Coronary artery (tissue), 2 donors: ENCODE data around the gene COPS9.

Experiments used
- DNase-seq: peaks from one replicate; pipeline ENCODE4 v3.0.0-alpha.2; 2017; ENCODE audit warnings: low spot score
- H3K27ac ChIP-seq, 2 donors: fragments of 200-600 bp; sonication (generic); one replicate each; pipeline ENCODE4 v1.5.1; 2016 to 2019
- H3K4me3 ChIP-seq: fragments of 200-600 bp; sonication (generic); 2 replicates; pipeline ENCODE4 v1.5.1; 2016; ENCODE audit warnings: mild to moderate bottlenecking, moderate library complexity
- TF ChIP-seq, protein P1 (sequence below): fragments of 200-600 bp; sonication (generic); IDR thresholded peaks from one replicate; pipeline ENCODE4 v1.5.1; 2019; ENCODE audit warnings: antibody characterized with exemption

COPS9 gene

DNA sequence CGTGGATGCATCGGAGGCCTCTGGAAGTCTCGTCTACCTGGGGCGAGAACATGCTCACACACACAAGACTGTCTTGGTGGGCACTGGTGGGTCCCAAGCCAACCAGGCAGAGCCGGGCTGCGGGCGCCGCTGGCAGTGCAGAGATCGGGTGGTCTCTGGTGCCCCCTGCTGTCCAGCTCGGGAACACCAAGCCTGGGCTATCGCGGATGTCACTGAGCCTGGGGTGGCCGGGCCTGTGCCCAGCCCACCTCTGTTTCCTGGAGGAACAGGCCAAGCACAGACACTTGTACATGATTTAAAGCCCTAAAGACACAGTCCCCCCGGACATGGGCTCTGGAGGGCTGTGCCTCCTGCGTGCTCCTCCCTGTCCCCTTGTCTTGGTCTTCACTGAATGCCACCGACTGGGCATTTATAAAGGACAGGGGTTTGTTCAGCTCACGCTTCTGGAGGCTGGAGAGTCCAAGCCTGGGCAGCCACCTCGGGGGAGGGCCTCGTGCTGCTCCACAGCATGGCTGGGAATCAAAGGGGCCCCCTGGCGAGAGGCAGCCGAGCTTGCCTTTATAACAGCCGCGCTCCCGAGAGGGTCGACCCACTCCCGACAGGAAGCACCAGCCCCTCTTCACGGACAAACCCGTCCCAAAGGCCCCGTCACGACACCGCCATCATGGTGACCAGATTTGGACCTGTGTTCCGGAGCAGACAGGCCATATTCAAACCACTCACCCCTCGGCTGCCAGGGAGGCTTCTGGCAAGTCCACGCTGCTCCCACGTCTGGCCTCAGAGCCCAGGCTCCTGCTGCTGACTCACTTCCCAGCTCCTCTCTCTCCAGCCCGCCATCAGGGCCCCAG lies 7.9 kb upstream of the COPS9 start:
- TF ChIP-seq, protein P1, sequence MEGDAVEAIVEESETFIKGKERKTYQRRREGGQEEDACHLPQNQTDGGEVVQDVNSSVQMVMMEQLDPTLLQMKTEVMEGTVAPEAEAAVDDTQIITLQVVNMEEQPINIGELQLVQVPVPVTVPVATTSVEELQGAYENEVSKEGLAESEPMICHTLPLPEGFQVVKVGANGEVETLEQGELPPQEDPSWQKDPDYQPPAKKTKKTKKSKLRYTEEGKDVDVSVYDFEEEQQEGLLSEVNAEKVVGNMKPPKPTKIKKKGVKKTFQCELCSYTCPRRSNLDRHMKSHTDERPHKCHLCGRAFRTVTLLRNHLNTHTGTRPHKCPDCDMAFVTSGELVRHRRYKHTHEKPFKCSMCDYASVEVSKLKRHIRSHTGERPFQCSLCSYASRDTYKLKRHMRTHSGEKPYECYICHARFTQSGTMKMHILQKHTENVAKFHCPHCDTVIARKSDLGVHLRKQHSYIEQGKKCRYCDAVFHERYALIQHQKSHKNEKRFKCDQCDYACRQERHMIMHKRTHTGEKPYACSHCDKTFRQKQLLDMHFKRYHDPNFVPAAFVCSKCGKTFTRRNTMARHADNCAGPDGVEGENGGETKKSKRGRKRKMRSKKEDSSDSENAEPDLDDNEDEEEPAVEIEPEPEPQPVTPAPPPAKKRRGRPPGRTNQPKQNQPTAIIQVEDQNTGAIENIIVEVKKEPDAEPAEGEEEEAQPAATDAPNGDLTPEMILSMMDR, result peak; percentile 95
- Histone ChIP-seq H3K4me3 (no peak overlapping the region), H3K27ac (no peak overlapping the region)
- DNase-seq, result no peak

DNA sequence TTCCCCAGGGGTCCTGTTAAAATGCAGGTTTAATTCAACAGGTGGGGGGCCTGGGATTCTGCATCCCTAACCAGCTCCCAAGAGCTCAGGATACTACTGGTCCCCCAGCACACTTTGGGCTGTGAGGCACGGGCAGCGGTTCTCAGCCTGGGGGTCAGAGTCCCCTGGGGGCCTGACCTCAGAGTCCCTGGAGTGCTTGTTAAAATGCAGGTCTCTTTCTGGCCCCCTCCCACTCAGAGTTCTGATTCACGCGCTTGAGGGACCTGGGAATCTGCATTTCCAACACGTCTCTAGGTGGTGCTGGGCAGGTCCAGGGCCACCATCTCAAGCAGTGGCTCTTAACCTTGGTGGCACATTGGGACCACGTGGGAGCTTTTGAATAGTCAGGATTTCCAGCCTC lies 7.2 kb upstream of the COPS9 start:
- H3K27ac ChIP-seq, result no peak overlapping the region
- H3K4me3 ChIP-seq, result no peak overlapping the region
- DNase-seq, result no peak
- TF ChIP-seq, protein P1, result no peak

DNA sequence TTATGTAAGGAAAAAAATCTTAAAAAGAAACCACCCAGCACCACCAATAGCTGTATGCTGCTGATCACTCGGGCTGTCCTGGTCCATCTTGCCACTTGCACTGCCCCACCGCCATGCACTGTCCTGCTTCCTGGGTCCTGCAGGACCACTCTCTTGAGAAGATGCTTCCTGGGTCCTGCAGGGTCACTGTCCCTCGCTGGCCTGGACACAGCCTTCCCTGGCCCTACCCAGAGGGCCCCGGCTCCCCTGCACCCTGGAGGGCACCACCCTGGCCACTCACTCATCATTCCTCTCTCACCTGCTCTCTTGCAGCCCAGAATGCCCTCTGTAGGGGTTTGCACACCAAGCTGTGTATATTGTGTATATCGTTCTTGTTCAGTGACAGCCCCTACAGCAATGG lies 6.8 kb upstream of the COPS9 start:
- TF ChIP-seq, protein P1, result no peak
- DNase-seq, result no peak

DNA sequence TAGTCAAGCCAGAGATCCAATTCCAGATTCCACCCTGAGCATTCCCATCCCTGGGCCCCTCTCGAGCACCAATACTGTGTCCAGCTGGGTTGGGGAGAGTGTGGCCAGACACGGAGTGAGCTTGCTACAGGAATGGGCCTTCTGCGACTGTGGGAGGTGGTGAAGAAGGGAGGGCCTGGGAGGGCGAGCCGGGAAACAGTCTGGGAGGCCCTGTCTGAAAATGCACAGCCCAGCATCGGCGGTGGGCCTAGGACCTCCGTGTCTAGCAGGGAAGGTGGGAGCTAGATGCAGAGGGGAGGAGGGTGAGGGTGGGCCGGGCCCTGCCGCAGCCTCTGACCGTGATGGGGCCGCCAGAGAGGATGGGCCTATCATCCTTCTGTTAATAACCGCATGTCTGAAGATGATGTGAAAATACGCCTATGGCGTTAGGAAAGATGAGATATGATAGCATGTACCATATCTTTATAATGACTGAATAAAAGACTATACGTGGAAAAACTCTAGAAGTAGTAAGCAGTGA lies 6.2 kb upstream of the COPS9 start:
- H3K4me3 ChIP-seq, result no peak overlapping the region
- H3K27ac ChIP-seq, result no peak overlapping the region
- TF ChIP-seq, protein P1, result no peak
- DNase-seq, result no peak

More for the DNA sequence above, 6.8 kb upstream of the COPS9 start:
- H3K27ac ChIP-seq, result no peak overlapping the region
- H3K4me3 ChIP-seq, result no peak overlapping the region

DNA sequence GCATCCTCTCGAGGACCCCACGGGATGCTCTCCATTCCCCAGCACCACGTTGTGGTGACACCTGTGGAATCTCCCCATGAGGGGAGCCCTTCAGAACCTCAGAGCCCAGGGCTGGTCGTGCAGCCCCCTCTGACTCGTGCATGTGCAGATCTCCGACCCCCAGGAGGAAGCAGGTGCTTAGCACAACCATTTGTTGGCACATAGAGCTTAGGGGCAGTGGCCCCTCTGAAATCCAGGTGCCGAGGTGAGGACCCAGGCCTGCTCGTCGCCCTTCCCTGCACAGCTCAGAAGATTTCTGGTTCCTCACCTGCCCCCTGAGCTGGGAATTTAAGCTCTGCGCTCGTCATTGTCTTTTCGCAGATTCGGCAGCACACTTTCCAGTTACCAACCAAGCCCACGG lies 5.6 kb upstream of the COPS9 start:
- TF ChIP-seq, protein P1, result no peak
- Histone ChIP-seq H3K27ac (no peak overlapping the region), H3K4me3 (no peak overlapping the region)
- no peak for DNase-seq

DNA sequence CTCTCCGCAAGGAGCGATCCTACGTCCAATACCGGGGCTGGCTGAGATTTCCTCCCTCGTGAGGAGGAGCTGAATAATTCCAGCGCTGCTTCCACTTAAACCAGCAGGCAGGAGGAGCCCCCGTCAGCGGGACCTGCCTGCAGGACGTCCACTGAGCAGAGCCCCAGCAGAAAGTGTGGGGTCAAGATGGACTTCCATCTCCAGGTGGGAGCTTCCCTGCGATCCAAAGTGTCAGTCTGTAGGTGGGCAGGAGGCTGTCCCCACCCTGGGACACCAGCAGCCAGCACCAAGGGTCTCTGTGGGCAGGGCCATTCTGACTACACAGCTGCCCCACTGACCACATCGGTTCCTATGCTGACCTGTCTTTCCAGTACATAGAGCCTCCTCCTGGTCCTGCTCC lies 4.8 kb upstream of the COPS9 start:
- Histone ChIP-seq H3K4me3 (no peak overlapping the region), H3K27ac (no peak overlapping the region)
- TF ChIP-seq, protein P1, result no peak
- no peak for DNase-seq

GRCh38 chr2:240140511-240140910 lies 4.4 kb upstream of the COPS9 start, which contains the start of gene OTOS:
Gene OTOS (minus strand): TSS chr2:240140658. CDS start chr2:240140326, 332 bp downstream.
- TF ChIP-seq, protein P1, result no peak
- no peak for DNase-seq
- Histone ChIP-seq H3K4me3 (no peak within 1 kb of the TSS), H3K27ac (no peak within 1 kb of the TSS)
